Neural crest cell (in vitro differentiated cells): Measurements from ENCODE around the gene DNAJC17. TPM values are rescaled to one million over a fixed set of nuclear protein-coding genes. Genes with fewer than 3 reads are reported as not detected.

Source experiments
- DNase-seq: peaks from one replicate; pipeline ENCODE4 v3.0.0; 2021; ENCODE audit warnings: low read depth, mixed read lengths, low spot score
- H3K27ac Mint-ChIP-seq: one replicate; pipeline ENCODE4 v1.8.0; 2021; ENCODE audit warnings: mild to moderate bottlenecking, mixed read lengths; ENCODE audit not compliant: unreplicated experiment
- H3K27me3 Mint-ChIP-seq: 2 replicates; pipeline ENCODE4 v1.8.0; 2021; ENCODE audit warnings: low read depth, mild to moderate bottlenecking, mixed read lengths
- H3K36me3 Mint-ChIP-seq: 2 replicates; pipeline ENCODE4 v1.8.0; 2021; ENCODE audit warnings: low read depth, mild to moderate bottlenecking, mixed read lengths
- H3K4me1 Mint-ChIP-seq: 2 replicates; pipeline ENCODE4 v1.8.0; 2021; ENCODE audit warnings: mixed read lengths
- H3K4me3 Mint-ChIP-seq: one replicate; pipeline ENCODE4 v1.8.0; 2021; ENCODE audit warnings: mild to moderate bottlenecking, mixed read lengths
- H3K9me3 Mint-ChIP-seq: 2 replicates; pipeline ENCODE4 v1.8.0; 2021; ENCODE audit warnings: mixed read lengths
- total RNA-seq: library from RNA; stranded (reverse); gene quantifications from 2 replicates; pipeline ENCODE4 v1.2.1, GENCODE V29; 2021
- TF ChIP-seq, protein P1 (sequence below): fragments of 200-600 bp; sonication (generic); conservative IDR thresholded peaks from 2 replicates; pipeline ENCODE4 v1.5.0; 2021; ENCODE audit warnings: antibody characterized with exemption, mild to moderate bottlenecking

The DNAJC17 gene
- total RNA-seq, 1 donor from 2014 or later, result 39.3 TPM

DNA sequence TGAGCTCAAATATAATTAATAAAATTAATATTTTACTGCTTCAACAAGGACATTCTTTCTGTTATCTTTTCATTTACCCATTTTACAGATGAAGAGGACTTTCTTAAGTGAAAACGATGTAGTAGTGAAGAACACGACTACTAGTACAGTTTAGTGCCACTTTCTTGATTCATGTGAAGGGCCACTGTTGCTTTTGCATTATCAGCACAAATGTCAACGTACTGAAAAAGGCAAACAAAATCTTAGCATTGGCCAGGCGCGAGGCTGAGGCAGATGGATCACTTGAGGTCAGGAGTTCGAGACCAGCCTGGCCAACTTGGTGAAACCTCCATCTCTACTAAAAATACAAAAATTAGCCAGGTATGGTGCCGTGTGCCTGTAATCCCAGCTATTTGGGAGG, 11.8 kb upstream of the DNAJC17 start:
- no peaks in the 10 kb centered on the region for H3K4me1 Mint-ChIP-seq

DNA sequence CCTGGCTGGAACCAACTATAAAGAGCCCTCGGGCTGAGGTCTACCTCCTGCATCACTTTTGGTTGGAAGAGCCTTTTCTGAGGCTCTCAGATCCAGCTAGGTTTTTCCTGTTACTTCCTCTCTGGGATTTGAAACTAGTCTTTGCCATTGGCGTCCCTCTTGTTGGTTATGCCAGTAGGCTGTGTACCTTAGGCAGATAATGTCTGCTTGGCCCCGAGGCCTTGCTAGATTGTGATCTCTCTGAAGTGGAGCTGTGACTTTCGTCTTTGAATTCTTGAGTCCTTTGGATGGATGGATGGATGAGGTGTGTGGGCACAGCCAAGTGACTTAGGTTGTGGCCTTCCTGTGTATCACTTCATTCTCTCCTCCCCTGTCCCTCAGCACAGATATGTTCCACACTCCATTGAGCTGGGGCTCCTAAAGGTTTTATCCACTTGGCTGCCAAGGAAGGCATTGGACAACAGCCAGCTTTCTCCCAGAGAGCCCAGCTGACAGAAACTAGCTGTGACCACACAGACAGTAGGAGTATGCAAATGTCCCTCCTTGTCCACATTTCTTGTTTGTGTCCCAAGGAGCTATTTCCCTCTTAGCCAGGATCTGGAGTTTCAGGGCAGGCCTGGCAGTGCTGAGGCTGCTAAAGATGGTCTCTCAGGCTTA, 7.9 kb upstream of the DNAJC17 start:
- peak overlapping the region; percentile 10 for H3K4me3 Mint-ChIP-seq
- DNase-seq, result no peak
- H3K36me3 Mint-ChIP-seq, result no peaks in the 10 kb centered on the region
- H3K4me1 Mint-ChIP-seq, result no peaks in the 10 kb centered on the region
- TF ChIP-seq, protein P1, sequence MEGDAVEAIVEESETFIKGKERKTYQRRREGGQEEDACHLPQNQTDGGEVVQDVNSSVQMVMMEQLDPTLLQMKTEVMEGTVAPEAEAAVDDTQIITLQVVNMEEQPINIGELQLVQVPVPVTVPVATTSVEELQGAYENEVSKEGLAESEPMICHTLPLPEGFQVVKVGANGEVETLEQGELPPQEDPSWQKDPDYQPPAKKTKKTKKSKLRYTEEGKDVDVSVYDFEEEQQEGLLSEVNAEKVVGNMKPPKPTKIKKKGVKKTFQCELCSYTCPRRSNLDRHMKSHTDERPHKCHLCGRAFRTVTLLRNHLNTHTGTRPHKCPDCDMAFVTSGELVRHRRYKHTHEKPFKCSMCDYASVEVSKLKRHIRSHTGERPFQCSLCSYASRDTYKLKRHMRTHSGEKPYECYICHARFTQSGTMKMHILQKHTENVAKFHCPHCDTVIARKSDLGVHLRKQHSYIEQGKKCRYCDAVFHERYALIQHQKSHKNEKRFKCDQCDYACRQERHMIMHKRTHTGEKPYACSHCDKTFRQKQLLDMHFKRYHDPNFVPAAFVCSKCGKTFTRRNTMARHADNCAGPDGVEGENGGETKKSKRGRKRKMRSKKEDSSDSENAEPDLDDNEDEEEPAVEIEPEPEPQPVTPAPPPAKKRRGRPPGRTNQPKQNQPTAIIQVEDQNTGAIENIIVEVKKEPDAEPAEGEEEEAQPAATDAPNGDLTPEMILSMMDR, result no peak
- no peaks in the 10 kb centered on the region for H3K9me3 Mint-ChIP-seq
- H3K27ac Mint-ChIP-seq, result no peak overlapping the region
- H3K27me3 Mint-ChIP-seq, result peaks cover 5% of the 10 kb centered on the region

More for the DNA sequence above, 11.8 kb upstream of the DNAJC17 start:
- TF ChIP-seq, protein P1, result no peak
- Mint-ChIP-seq H3K9me3 (no peaks in the 10 kb centered on the region), H3K36me3 (no peaks in the 10 kb centered on the region), H3K4me3 (no peak overlapping the region), H3K27ac (no peak overlapping the region), H3K27me3 (peaks cover 5% of the 10 kb centered on the region)
- DNase-seq, result no peak

DNA sequence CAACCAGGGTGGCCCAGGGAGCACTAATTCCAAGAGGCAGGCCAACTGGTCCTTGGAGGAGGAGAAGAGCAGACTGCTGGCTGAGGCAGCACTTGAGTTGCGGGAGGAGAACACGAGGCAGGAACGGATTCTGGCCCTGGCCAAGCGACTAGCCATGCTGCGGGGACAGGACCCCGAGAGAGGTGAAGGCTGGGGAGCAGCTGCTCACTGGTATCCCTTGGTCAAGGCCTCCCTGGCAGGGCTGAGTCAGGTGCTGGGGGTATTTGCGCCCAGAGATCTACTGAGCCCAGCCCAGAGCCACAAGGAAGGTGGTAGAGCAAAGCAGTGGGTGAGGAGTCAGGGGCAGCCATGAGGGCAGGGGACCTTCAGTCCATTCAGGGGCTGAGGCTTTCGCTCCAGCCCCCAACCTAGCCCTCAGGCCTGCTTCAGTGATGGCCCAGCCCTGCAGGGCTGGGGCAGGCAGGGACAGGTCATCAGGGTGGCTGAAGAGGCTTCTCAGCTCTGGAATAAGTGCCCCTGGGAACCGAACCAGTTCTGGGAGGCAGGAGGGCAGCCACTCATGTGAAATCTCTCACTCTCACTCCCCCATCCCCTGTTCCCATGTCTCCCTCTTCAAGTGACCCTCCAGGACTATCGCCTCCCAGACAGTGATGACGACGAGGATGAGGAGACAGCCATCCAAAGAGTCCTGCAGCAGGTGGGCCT, 5.6 kb upstream of the DNAJC17 start:
- peak overlapping the region; percentile 71 for H3K27ac Mint-ChIP-seq
- no peaks in the 10 kb centered on the region for H3K9me3 Mint-ChIP-seq
- H3K36me3 Mint-ChIP-seq, result no peaks in the 10 kb centered on the region
- DNase-seq, result no peak
- no peaks in the 10 kb centered on the region for H3K27me3 Mint-ChIP-seq
- H3K4me1 Mint-ChIP-seq, result peaks cover 9% of the 10 kb centered on the region
- H3K4me3 Mint-ChIP-seq, result no peak overlapping the region
- TF ChIP-seq, protein P1, result no peak

DNA sequence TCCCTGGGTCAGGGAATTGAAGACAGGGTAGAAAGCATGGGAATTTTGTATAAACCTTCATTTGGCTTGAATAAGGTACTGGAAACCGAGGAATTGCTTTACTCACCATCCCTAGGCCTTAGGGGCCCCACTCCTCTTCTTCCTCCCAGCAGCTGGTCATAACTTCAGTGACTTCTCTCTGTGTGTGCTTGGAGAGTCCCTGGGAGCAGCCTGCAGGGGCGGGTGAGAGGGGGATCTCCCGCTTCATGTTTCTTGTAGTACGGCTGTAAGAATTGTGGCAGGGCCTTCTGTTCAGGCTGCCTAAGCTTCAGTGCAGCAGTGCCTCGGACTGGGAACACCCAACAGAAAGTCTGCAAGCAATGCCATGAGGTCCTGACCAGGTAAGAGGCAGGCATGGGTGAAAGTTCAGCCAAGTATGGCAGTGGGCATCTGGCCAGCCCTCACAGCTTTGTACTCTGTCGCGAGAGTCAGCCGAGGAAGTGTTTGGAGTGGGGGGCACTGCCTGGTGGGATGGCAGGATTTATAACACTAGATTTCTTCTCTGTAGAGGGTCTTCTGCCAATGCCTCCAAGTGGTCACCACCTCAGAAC, 1.7 kb upstream of the DNAJC17 start:
- H3K27ac Mint-ChIP-seq, result no peak overlapping the region
- no peaks in the 10 kb centered on the region for H3K27me3 Mint-ChIP-seq
- H3K9me3 Mint-ChIP-seq, result no peaks in the 10 kb centered on the region
- peak overlapping the region; percentile 93 for H3K4me3 Mint-ChIP-seq
- no peaks in the 10 kb centered on the region for H3K36me3 Mint-ChIP-seq
- no peak for DNase-seq
- TF ChIP-seq, protein P1, result no peak
- H3K4me1 Mint-ChIP-seq, result peaks cover 23% of the 10 kb centered on the region

DNA sequence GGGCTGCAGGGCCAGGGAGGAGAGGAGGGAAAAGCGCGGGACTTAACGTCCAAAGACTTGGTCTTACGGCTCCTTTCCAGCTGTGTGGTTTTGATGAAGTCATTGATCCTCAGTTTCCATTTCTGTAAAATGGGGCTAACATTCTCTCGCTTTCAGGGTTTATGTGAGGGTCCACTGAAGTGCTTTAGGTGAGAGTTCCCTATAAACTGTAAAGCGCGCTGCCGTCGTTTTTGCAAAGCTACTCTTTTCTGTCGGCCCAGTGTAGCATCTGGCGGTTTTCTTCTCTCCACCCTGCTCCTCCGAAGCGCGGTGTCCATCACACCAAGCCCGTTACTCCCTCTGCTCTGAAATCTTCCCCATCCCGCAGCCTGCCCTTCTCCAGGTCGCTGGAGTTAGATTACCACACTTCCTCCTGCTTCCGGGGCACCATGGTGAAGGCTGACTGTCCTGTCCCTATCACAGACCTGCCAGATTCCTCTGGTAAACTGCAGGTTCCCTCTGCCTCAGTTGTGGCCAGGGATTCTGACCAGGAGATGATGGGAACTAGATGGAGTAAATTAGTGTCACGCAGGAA, 702 bp upstream of the DNAJC17 start:
- peak overlapping the region; percentile 68 for H3K27ac Mint-ChIP-seq
- DNase-seq, result no peak
- TF ChIP-seq, protein P1, result no peak
- peak overlapping the region; percentile 93 for H3K4me3 Mint-ChIP-seq
- H3K27me3 Mint-ChIP-seq, result no peaks in the 10 kb centered on the region
- H3K36me3 Mint-ChIP-seq, result no peaks in the 10 kb centered on the region
- no peaks in the 10 kb centered on the region for H3K9me3 Mint-ChIP-seq
- H3K4me1 Mint-ChIP-seq, result peaks cover 23% of the 10 kb centered on the region
